GM23338 (cell line): Measurements from ENCODE around the gene CENPV. TPM values are rescaled to one million over a fixed set of nuclear protein-coding genes. Genes with fewer than 3 reads are reported as not detected.

Experiments used
- ATAC-seq: fragments of 200-7000 bp; cut with Tn5 transposase; 3 replicates; pipeline ENCODE4 v1.9.1; 2020
- DNase-seq: peaks from one replicate; pipeline ENCODE4 v3.0.0-alpha.2; 2015; ENCODE audit warnings: low spot score
- H2AFZ ChIP-seq: fragments of 200-600 bp; sonication (generic); 2 replicates; pipeline ENCODE4 v1.8.0; 2016; ENCODE audit warnings: antibody characterized with exemption, mild to moderate bottlenecking, moderate library complexity
- H3F3A ChIP-seq: fragments of 200-600 bp; sonication (generic); replicated peaks from 2 replicates; pipeline ENCODE4 v1.8.0; 2017; ENCODE audit warnings: antibody characterized with exemption, mixed run types, low read depth
- H3K27ac ChIP-seq: fragments of 200-600 bp; sonication (generic); 2 replicates; pipeline ENCODE4 v1.6.1; 2016; ENCODE audit warnings: low read depth
- H3K27me3 ChIP-seq: fragments of 200-600 bp; sonication (generic); 2 replicates; pipeline ENCODE4 v1.8.0; 2016; ENCODE audit warnings: mild to moderate bottlenecking, mixed run types, moderate library complexity; ENCODE audit not compliant: insufficient read depth
- H3K36me3 ChIP-seq: fragments of 200-600 bp; sonication (generic); 2 replicates; pipeline ENCODE4 v1.8.0; 2016; ENCODE audit warnings: mild to moderate bottlenecking; ENCODE audit not compliant: insufficient read depth
- H3K4me1 ChIP-seq: fragments of 200-600 bp; sonication (generic); 2 replicates; pipeline ENCODE4 v1.8.0; 2016; ENCODE audit warnings: mild to moderate bottlenecking, moderate library complexity; ENCODE audit not compliant: insufficient read depth
- H3K4me2 ChIP-seq: fragments of 200-600 bp; sonication (generic); 2 replicates; pipeline ENCODE4 v1.7.1; 2017; ENCODE audit warnings: mixed run types
- H3K4me3 ChIP-seq: fragments of 200-600 bp; sonication (generic); 2 replicates; pipeline ENCODE4 v1.6.1; 2016; ENCODE audit warnings: mixed run types
- H3K79me2 ChIP-seq: fragments of 200-600 bp; sonication (generic); replicated peaks from 2 replicates; pipeline ENCODE4 v1.8.0; 2017; ENCODE audit warnings: mild to moderate bottlenecking; ENCODE audit not compliant: insufficient read depth
- H3K9me2 ChIP-seq: fragments of 200-600 bp; sonication (generic); 2 replicates; pipeline ENCODE4 v1.8.0; 2017; ENCODE audit not compliant: insufficient read depth
- H4K20me1 ChIP-seq: fragments of 200-600 bp; sonication (generic); replicated peaks from 2 replicates; pipeline ENCODE4 v1.8.0; 2017; ENCODE audit warnings: mild to moderate bottlenecking; ENCODE audit not compliant: insufficient read depth
- H3K27ac Mint-ChIP-seq: 2 replicates; pipeline ENCODE4 v1.8.0; 2020; ENCODE audit warnings: inconsistent platforms, mild to moderate bottlenecking, moderate library complexity, mixed read lengths
- H3K27me3 Mint-ChIP-seq: 3 replicates; pipeline ENCODE4 v1.8.0; 2022; ENCODE audit warnings: low read depth, mild to moderate bottlenecking, moderate library complexity, mixed read lengths, inconsistent platforms; ENCODE audit not compliant: insufficient read depth, poor library complexity
- H3K36me3 Mint-ChIP-seq: 3 replicates; pipeline ENCODE4 v1.8.0; 2021; ENCODE audit warnings: low read depth, mild to moderate bottlenecking, inconsistent platforms, moderate library complexity, mixed read lengths
- H3K4me1 Mint-ChIP-seq: 3 replicates; pipeline ENCODE4 v1.8.0; 2020; ENCODE audit warnings: mild to moderate bottlenecking, inconsistent platforms, mixed read lengths
- H3K4me3 Mint-ChIP-seq: 3 replicates; pipeline ENCODE4 v1.8.0; 2021; ENCODE audit warnings: moderate library complexity, mild to moderate bottlenecking, inconsistent platforms, mixed read lengths
- H3K9me3 Mint-ChIP-seq: 3 replicates; pipeline ENCODE4 v1.8.0; 2020; ENCODE audit warnings: moderate library complexity, mild to moderate bottlenecking, inconsistent platforms, mixed read lengths
- EZH2 ChIP-seq: fragments of 200-600 bp; sonication (generic); IDR thresholded peaks from one replicate; pipeline ENCODE4 v1.8.0; 2017; ENCODE audit warnings: antibody characterized with exemption, mild to moderate bottlenecking, low read depth; ENCODE audit not compliant: unreplicated experiment
- EZH2phosphoT487 ChIP-seq: fragments of 200-600 bp; sonication (generic); IDR thresholded peaks from one replicate; pipeline ENCODE4 v1.8.1; 2018; ENCODE audit warnings: antibody characterized with exemption; ENCODE audit not compliant: unreplicated experiment
- NANOG ChIP-seq: IDR thresholded peaks from 2 replicates; pipeline ENCODE4 v1.6.1; 2016; ENCODE audit warnings: antibody characterized with exemption, borderline replicate concordance
- POLR2AphosphoS5 ChIP-seq: IDR thresholded peaks from 2 replicates; pipeline ENCODE4 v1.6.1; 2016; ENCODE audit warnings: antibody characterized with exemption, low read depth
- ZNF114 ChIP-seq: fragments of 250-450 bp; sonication (Bioruptor Pico); IDR thresholded peaks from 2 replicates; pipeline ENCODE4 v1.5.0; 2020; ENCODE audit warnings: mild to moderate bottlenecking, moderate library complexity
- polyA plus RNA-seq: library from polyadenylated mRNA; unstranded; fragments of >200 nt; fragmentation: Nextera tagmentation; extraction: Ambion mirVana; gene quantifications from 2 replicates; pipeline ENCODE4 v1.2.1, GENCODE V29; 2016
- total RNA-seq: library from RNA; depleted of rRNA; stranded (reverse); fragments of >200 nt; shearing (Covaris generic); gene quantifications from 2 replicates; pipeline ENCODE4 v1.2.3, GENCODE V29; 2014
- TF ChIP-seq, protein P1 (sequence below), 2 experiments: fragments of 200-600 bp in 1 of 2; sonication (generic) in 1 of 2; conservative IDR thresholded peaks; 2 replicates each; pipeline versions ENCODE4 v1.5.1 to v1.6.1; 2016 to 2017; ENCODE audit warnings: antibody characterized with exemption in 2 of 2, low read depth in 2 of 2, mild to moderate bottlenecking in 2 of 2, moderate library complexity in 1 of 2
- TF ChIP-seq, protein P2 (sequence below): IDR thresholded peaks from 2 replicates; pipeline ENCODE4 v1.6.1; 2016; ENCODE audit warnings: antibody characterized with exemption

Gene CENPV
- total and polyA plus RNA-seq, 2 experiments from 2014 or later = 139 to 300 TPM

DNA sequence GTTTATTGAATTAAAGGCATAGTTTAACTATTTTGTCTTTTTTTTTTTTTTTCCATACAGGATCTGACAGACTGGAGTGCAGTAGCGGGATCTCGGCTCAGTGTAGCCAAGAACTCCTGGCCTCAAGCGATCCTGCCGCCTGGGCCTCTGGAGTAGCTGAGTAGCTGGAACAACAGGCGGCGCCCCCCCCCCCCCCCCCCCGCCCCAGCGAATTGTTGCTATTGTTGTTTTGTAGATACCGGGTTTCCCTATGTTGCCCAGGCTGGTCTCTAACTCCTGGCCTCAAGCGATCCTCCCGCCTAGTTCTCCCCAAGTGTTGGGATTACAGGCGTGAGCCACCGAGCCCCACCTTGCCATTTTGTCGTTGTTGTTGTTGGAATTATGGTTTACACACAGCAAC is 1.3 kb upstream of the CENPV start:
- Histone ChIP-seq H2AFZ (no peak overlapping the region), H3K9me2 (no peaks in the 10 kb centered on the region), H4K20me1 (peaks cover 17% of the 10 kb centered on the region), H3K4me3 (no peak overlapping the region), H3K27ac (no peak overlapping the region), H3K4me1 (peaks cover 25% of the 10 kb centered on the region), H3F3A (peaks cover 15% of the 10 kb centered on the region), H3K27me3 (peaks cover 17% of the 10 kb centered on the region; the same call in 1 of the 2 replicates), H3K4me2 (no peak overlapping the region), H3K79me2 (peaks cover 30% of the 10 kb centered on the region), H3K36me3 (peaks cover 6% of the 10 kb centered on the region)
- Mint-ChIP-seq H3K27ac (no peak overlapping the region), H3K27me3 (peaks cover 26% of the 10 kb centered on the region), H3K36me3 (peaks cover 18% of the 10 kb centered on the region), H3K9me3 (no peaks in the 10 kb centered on the region; the same call in 2 of the 3 replicates), H3K4me3 (peak overlapping the region; percentile 44; the same call in 2 of the 3 replicates), H3K4me1 (peaks cover 14% of the 10 kb centered on the region)
- TF ChIP-seq ZNF114 (no peak), NANOG (no peak), EZH2phosphoT487 (no peak)
- TF ChIP-seq, protein P1, sequence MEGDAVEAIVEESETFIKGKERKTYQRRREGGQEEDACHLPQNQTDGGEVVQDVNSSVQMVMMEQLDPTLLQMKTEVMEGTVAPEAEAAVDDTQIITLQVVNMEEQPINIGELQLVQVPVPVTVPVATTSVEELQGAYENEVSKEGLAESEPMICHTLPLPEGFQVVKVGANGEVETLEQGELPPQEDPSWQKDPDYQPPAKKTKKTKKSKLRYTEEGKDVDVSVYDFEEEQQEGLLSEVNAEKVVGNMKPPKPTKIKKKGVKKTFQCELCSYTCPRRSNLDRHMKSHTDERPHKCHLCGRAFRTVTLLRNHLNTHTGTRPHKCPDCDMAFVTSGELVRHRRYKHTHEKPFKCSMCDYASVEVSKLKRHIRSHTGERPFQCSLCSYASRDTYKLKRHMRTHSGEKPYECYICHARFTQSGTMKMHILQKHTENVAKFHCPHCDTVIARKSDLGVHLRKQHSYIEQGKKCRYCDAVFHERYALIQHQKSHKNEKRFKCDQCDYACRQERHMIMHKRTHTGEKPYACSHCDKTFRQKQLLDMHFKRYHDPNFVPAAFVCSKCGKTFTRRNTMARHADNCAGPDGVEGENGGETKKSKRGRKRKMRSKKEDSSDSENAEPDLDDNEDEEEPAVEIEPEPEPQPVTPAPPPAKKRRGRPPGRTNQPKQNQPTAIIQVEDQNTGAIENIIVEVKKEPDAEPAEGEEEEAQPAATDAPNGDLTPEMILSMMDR (conservative IDR thresholded peaks at IDR 0.05; ENCODE audit: low read depth in 2 of 2) = no peak
- TF ChIP-seq, protein P2, sequence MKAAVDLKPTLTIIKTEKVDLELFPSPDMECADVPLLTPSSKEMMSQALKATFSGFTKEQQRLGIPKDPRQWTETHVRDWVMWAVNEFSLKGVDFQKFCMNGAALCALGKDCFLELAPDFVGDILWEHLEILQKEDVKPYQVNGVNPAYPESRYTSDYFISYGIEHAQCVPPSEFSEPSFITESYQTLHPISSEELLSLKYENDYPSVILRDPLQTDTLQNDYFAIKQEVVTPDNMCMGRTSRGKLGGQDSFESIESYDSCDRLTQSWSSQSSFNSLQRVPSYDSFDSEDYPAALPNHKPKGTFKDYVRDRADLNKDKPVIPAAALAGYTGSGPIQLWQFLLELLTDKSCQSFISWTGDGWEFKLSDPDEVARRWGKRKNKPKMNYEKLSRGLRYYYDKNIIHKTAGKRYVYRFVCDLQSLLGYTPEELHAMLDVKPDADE = no peak
- DNase-seq = no peak
- no peak; the same call in 2 of the 3 replicates for ATAC-seq

DNA sequence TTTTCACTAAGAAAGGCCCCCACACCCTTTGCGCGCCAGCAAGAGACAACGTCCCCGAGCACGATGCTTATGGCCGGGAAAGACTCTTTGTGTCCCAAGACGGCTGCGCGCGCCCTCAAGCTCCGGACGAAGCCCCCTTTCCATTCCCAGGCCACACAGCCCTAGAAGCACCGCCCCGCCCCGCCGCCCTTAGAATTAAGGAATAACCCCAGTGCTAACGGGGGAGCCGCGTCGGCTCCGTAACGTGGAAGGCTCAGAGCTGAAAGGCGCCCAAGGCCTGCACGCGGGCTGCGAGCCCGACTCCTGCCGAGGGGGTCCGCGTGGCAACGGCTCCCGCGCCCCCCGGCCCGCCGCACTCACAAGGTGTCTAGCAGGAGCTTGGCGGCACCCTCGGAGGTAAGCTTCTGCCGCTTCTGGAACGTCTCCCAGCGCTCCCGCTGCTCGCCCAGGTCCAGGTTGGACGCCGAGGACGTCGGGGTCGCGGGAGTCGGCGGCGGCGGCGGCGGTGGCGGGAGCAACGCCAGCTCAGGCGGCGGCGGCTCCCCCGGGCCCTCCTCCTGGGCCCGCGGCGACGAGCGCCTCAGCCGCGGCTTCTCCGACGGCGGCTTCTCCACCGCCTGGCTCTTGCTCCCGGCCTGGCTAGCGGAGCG is 477 bp downstream of the CENPV start:
- DNase-seq = peak; percentile 81
- peaks cover 17% of the 10 kb centered on the region; the same call in 1 of the 2 replicates for H3K27me3 ChIP-seq
- H4K20me1 ChIP-seq = peaks cover 19% of the 10 kb centered on the region
- Mint-ChIP-seq H3K9me3 (no peaks in the 10 kb centered on the region; the same call in 2 of the 3 replicates), H3K4me1 (peaks cover 14% of the 10 kb centered on the region), H3K36me3 (peaks cover 33% of the 10 kb centered on the region), H3K4me3 (peak overlapping the region; percentile 99), H3K27me3 (peaks cover 26% of the 10 kb centered on the region), H3K27ac (peak overlapping the region; percentile 98)
- peak overlapping the region; percentile 88 for H3K4me2 ChIP-seq
- H3F3A ChIP-seq = peaks cover 17% of the 10 kb centered on the region
- ATAC-seq = peak; percentile 53
- peak overlapping the region; percentile 76 for H3K4me3 ChIP-seq
- no peaks in the 10 kb centered on the region for H3K9me2 ChIP-seq
- peaks cover 25% of the 10 kb centered on the region for H3K4me1 ChIP-seq
- H2AFZ ChIP-seq = peak overlapping the region; percentile 91
- no peak for TF ChIP-seq EZH2phosphoT487
- TF ChIP-seq, protein P1 (conservative IDR thresholded peaks at IDR 0.05; ENCODE audit: low read depth in 2 of 2) = no peak
- no peak for TF ChIP-seq ZNF114
- no peak for TF ChIP-seq EZH2
- no peak; the same call in 1 of the 2 replicates for TF ChIP-seq POLR2AphosphoS5
- peaks cover 38% of the 10 kb centered on the region for H3K79me2 ChIP-seq
- peaks cover 19% of the 10 kb centered on the region for H3K36me3 ChIP-seq
- H3K27ac ChIP-seq = peak overlapping the region; percentile 78
